ENCODE data around the gene OSBP2.

The OSBP2 gene

DNA sequence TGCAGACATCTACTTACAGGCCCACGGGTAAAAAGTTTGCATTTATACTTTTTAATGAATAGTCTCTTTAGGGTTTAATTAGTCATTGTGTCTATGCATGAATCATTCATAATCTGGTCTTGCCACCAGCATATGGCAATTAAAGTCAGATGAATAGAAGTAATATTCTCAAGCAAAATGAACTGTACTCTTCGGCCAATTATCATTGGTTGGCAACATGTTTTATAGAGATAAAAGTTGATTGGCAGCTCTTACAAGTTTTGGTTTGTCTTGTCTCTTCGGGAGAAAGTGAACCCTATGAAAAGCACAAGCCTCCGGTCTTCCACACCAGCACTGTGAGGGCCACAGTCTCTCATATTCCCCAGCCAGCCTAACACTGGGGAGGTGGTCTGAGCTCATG, 97.8 kb downstream of the OSBP2 start:
- DNase-seq (ENCODE audit: low read depth): no peak
- TF ChIP-seq, protein P1, sequence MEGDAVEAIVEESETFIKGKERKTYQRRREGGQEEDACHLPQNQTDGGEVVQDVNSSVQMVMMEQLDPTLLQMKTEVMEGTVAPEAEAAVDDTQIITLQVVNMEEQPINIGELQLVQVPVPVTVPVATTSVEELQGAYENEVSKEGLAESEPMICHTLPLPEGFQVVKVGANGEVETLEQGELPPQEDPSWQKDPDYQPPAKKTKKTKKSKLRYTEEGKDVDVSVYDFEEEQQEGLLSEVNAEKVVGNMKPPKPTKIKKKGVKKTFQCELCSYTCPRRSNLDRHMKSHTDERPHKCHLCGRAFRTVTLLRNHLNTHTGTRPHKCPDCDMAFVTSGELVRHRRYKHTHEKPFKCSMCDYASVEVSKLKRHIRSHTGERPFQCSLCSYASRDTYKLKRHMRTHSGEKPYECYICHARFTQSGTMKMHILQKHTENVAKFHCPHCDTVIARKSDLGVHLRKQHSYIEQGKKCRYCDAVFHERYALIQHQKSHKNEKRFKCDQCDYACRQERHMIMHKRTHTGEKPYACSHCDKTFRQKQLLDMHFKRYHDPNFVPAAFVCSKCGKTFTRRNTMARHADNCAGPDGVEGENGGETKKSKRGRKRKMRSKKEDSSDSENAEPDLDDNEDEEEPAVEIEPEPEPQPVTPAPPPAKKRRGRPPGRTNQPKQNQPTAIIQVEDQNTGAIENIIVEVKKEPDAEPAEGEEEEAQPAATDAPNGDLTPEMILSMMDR (conservative IDR thresholded peaks at IDR 0.05; ENCODE audit: control insufficient read depth, insufficient read depth, low read depth, low read length): no peak
- no peak overlapping the region for H3K4me3 ChIP-seq (ENCODE audit: control insufficient read depth, low read depth, low read length)

DNA sequence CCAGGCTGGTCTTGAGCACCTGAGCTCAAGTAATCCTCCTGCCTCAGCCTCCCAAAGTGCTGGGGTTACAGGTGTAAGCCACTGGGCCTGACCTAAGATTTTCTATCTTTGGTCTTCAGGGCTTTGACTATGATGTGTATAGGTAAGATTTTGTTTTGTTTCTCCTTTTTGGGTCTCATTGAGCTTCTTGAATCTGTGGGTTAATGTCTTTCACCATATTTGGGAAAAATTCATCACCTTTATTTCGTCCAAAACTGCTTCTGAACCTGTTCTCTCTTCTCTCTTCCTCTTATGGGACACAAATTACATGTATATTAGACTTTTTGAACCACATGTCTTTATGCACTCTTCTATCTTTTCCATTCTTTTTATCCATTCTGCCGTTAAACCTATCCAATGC, 100.4 kb downstream of the OSBP2 start:
- no peak for DNase-seq (ENCODE audit: low read depth)
- TF ChIP-seq, protein P1 (conservative IDR thresholded peaks at IDR 0.05; ENCODE audit: control insufficient read depth, insufficient read depth, low read depth, low read length): no peak
- H3K4me3 ChIP-seq (ENCODE audit: control insufficient read depth, low read depth, low read length): no peak overlapping the region

DNA sequence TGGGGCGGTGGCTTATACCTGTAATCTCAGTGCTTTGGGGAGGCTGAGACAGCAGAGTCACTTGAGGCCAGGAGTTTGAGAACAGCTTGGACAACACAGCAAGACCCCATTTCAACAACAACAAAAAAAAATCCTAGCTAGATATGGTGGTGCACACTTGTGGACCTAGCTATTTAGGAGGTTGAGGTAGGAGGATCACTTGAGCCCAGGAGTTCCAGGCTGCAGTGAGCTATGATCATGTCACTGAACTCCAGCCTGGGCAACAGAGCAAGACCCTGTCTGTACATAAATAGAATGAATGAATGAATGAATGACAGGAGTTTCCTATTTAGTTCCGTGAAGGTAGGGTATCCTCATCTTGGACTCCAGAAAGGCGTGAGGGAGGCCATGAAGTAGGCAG, 107.0 kb downstream of the OSBP2 start:
- no peak for DNase-seq (ENCODE audit: low read depth)
- H3K4me3 ChIP-seq (ENCODE audit: control insufficient read depth, low read depth, low read length): no peak overlapping the region
- TF ChIP-seq, protein P1 (conservative IDR thresholded peaks at IDR 0.05; ENCODE audit: control insufficient read depth, insufficient read depth, low read depth, low read length): no peak

DNA sequence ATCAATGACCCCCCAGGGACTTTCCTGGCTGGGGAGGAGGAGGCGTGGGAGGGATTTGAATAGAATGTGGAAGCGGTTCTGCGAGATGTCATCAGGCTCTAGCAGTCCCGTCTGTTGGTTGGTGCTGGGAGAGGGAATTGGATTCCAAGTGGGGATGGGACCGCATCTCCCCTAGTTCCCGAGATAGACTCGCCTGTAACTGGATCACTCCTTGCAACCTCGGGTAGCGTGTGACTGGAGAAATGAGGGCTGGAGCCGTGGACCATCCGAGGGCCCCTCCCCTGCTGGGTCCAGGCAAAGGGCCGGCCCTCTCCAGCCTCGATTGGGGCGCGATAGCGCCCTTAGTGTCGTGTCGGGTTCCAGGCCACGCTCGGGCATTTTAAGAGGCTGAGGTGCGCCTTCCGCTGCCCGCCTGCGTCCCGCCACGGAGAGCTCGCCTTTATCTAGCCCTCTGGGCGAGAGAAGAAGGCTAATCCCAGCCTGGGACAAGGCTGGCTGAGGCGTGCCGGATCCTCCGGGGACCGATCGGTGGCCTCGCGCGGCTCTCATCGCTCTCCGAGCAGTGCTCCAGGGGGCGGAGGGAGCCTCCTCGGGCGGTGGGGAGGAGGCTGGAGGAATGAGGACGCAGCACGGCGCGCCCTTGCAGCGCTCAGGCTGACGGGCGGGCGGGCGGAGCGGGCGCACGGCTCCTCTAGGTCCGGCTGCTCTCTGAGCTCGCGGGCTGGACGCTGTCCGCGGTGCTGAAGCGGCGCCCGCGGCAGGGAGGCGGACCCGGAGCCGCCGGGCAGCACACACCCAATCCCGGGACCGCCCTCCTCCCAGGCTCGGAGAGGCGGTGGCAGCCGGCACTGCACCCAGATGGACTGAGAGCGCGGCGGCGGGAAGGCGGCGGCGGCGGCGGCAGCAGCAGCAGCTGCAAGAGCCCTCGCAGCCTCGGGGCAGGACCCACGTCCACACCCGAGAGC, 107.8 kb downstream of the OSBP2 start:
- peak; percentile 82 for DNase-seq (ENCODE audit: low read depth)
- peak overlapping the region; percentile 9 for H3K4me3 ChIP-seq (ENCODE audit: control insufficient read depth, low read depth, low read length)
- TF ChIP-seq, protein P1 (conservative IDR thresholded peaks at IDR 0.05; ENCODE audit: control insufficient read depth, insufficient read depth, low read depth, low read length): no peak

DNA sequence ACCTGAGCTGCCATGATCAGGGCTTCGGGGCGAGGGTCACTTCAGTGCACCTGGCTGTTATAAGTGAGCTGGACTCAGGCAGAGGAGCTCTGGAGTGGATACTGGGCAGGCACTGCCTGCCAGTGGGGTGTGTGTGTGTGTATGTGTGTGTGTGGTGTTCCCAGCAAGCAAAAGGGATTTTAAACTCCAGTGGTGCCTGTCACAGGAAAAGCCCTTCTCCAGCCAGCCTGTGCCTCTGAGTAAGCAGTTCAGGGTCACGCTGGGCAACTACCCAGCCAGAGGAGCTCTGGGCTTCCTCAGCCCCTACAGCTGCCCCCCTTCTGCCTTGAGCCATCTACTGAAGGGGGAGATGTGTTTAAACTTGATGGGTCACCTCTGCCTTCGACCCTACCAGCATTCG, 109.0 kb downstream of the OSBP2 start:
- DNase-seq (ENCODE audit: low read depth): no peak
- TF ChIP-seq, protein P1 (conservative IDR thresholded peaks at IDR 0.05; ENCODE audit: control insufficient read depth, insufficient read depth, low read depth, low read length): no peak
- no peak overlapping the region for H3K4me3 ChIP-seq (ENCODE audit: control insufficient read depth, low read depth, low read length)

DNA sequence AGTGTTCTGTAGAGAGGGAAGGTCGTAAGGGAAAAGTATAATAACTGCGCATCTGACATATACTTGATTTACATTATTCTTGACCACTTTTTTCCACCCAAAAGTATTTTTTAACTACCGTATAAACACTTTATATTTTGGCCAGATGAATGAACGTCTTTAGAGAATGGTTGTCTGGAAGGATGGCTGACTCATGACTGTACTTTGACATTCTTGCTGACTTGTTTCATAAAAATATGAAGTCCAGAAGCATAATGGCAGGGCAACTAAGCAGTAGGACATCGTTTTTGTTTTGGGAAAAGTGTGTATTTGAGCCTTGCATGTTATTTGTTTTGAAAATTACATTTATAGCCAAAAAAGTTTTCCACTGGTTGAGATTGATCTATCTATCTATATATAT, 110.0 kb downstream of the OSBP2 start:
- DNase-seq (ENCODE audit: low read depth): no peak
- H3K4me3 ChIP-seq (ENCODE audit: control insufficient read depth, low read depth, low read length): no peak overlapping the region

More for the DNA sequence above, 110.0 kb downstream of the OSBP2 start:
- TF ChIP-seq, protein P1 (conservative IDR thresholded peaks at IDR 0.05; ENCODE audit: control insufficient read depth, insufficient read depth, low read depth, low read length): no peak

All from fibroblast of mammary gland (primary cell).